ENCODE data around the gene USE1. TPM values are rescaled to one million over a fixed set of nuclear protein-coding genes. Genes with fewer than 3 reads are reported as not detected.

Gene USE1
- total and polyA plus RNA-seq, 4 donors = 22.0 to 60.1 (median 34.8) TPM

DNA sequence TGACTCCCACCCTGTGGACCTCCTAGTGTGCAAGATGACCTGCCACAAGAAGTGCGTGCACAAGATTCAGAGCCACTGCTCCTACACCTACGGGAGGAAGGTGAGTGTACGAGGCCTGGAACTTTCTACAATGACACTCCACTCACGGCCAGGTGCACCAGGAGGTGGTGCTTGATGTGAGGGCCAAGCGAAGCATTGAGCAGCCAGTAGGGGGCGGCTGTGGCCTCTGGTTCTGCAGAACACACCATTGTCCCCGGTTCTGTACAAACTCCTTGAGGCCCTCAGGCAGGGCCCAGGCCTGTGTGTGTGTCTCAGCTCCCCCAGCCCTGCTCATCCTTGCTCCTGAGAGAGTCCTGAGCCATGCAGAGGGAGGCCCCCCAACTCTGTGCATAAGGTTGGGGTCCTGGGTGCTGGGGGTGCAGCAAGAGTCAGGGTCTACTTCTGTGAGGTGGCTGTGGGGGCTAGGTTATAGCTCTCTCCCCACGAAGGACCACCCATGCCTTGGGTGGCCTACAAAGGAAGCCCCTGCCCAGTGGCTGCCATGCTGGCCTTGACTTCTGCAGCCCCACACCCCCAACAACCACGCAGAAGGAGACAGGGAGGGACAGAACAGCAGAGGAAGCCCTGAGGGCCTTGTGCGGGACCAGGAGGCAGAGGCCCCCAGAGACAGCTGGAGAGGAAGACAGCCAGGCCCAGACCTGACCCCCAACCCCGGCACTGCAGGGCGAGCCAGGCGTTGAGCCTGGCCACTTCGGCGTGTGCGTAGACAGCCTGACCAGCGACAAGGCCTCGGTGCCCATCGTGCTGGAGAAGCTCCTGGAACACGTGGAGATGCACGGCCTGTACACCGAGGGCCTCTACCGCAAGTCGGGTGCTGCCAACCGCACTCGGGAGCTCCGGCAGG, 9.7 kb upstream of the USE1 start:
- H3K27me3 ChIP-seq (ENCODE audit: control insufficient read depth in 3 of 3, insufficient read depth in 3 of 3, low read length in 2 of 3) = no peaks in the 10 kb centered on the region
- H3K27ac ChIP-seq (ENCODE audit: low read depth in 1 of 2, low read length in 1 of 2) = no peak overlapping the region
- no peak overlapping the region for H3K4me3 ChIP-seq
- TF ChIP-seq, protein P1, sequence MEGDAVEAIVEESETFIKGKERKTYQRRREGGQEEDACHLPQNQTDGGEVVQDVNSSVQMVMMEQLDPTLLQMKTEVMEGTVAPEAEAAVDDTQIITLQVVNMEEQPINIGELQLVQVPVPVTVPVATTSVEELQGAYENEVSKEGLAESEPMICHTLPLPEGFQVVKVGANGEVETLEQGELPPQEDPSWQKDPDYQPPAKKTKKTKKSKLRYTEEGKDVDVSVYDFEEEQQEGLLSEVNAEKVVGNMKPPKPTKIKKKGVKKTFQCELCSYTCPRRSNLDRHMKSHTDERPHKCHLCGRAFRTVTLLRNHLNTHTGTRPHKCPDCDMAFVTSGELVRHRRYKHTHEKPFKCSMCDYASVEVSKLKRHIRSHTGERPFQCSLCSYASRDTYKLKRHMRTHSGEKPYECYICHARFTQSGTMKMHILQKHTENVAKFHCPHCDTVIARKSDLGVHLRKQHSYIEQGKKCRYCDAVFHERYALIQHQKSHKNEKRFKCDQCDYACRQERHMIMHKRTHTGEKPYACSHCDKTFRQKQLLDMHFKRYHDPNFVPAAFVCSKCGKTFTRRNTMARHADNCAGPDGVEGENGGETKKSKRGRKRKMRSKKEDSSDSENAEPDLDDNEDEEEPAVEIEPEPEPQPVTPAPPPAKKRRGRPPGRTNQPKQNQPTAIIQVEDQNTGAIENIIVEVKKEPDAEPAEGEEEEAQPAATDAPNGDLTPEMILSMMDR (IDR thresholded peaks at IDR 0.05; ENCODE audit: control extremely low read depth, extremely low read depth) = peak; percentile 63
- H3K4me1 ChIP-seq (ENCODE audit: control insufficient read depth in 5 of 5, insufficient read depth in 5 of 5, low read length in 5 of 5) = no peaks in the 10 kb centered on the region
- DNase-seq (peak in 2 of 3 donors; percentile 35 to 54), ATAC-seq (ENCODE audit: insufficient read depth, low FRiP score) (peak; percentile 29)
- no peak overlapping the region for H3K9ac ChIP-seq (ENCODE audit: insufficient read depth in 1 of 2, low read length in 2 of 2)
- peaks cover 10 to 77% (median 35%) of the 10 kb centered on the region in 4 donors for H3K36me3 ChIP-seq (ENCODE audit: control insufficient read depth in 4 of 4, insufficient read depth in 4 of 4, low read length in 4 of 4)
- H3K9me3 ChIP-seq (ENCODE audit: control insufficient read depth in 4 of 4, insufficient read depth in 3 of 4, low read length in 3 of 4) = no peaks in the 10 kb centered on the region
- 85 to 86% methylated on average over 27 of the region's 27 CpGs for WGBS, 2 donors

- WGBS, 2 donors = 96 to 97% methylated on average over 25 of the region's 25 CpGs
- Histone ChIP-seq H3K27me3 (ENCODE audit: control insufficient read depth in 3 of 3, insufficient read depth in 3 of 3, low read length in 2 of 3) (no peaks in the 10 kb centered on the region), H3K4me1 (ENCODE audit: control insufficient read depth in 5 of 5, insufficient read depth in 5 of 5, low read length in 5 of 5) (no peaks in the 10 kb centered on the region), H3K36me3 (ENCODE audit: control insufficient read depth in 4 of 4, insufficient read depth in 4 of 4, low read length in 4 of 4) (peaks cover 13 to 73% (median 30%) of the 10 kb centered on the region in 4 donors), H3K9me3 (ENCODE audit: control insufficient read depth in 4 of 4, insufficient read depth in 3 of 4, low read length in 3 of 4) (no peaks in the 10 kb centered on the region), H3K9ac (ENCODE audit: insufficient read depth in 1 of 2, low read length in 2 of 2) (no peak overlapping the region), H3K4me3 (no peak overlapping the region), H3K27ac (ENCODE audit: low read depth in 1 of 2, low read length in 1 of 2) (no peak overlapping the region)
- no peak for DNase-seq
- no peak for ATAC-seq (ENCODE audit: insufficient read depth, low FRiP score)
- TF ChIP-seq, protein P1 (IDR thresholded peaks at IDR 0.05; ENCODE audit: control extremely low read depth, extremely low read depth) = no peak
Observed at GRCh38 chr19:17206736-17207581, 8.2 kb upstream of the USE1 start.

- no peak overlapping the region for H3K4me3 ChIP-seq
- peaks cover 9 to 68% (median 22%) of the 10 kb centered on the region in 4 donors for H3K36me3 ChIP-seq (ENCODE audit: control insufficient read depth in 4 of 4, insufficient read depth in 4 of 4, low read length in 4 of 4)
- H3K4me1 ChIP-seq (ENCODE audit: control insufficient read depth in 5 of 5, insufficient read depth in 5 of 5, low read length in 5 of 5) = no peaks in the 10 kb centered on the region
- H3K9ac ChIP-seq (ENCODE audit: insufficient read depth in 1 of 2, low read length in 2 of 2) = no peak overlapping the region
- H3K9me3 ChIP-seq (ENCODE audit: control insufficient read depth in 4 of 4, insufficient read depth in 3 of 4, low read length in 3 of 4) = no peaks in the 10 kb centered on the region
- WGBS, 2 donors = 80% methylated on average over 28 of the region's 28 CpGs
- DNase-seq (no peak), ATAC-seq (ENCODE audit: insufficient read depth, low FRiP score) (no peak)
- TF ChIP-seq, protein P1 (IDR thresholded peaks at IDR 0.05; ENCODE audit: control extremely low read depth, extremely low read depth) = no peak
- no peak overlapping the region for H3K27ac ChIP-seq (ENCODE audit: low read depth in 1 of 2, low read length in 1 of 2)
- no peaks in the 10 kb centered on the region for H3K27me3 ChIP-seq (ENCODE audit: control insufficient read depth in 3 of 3, insufficient read depth in 3 of 3, low read length in 2 of 3)
Observed at GRCh38 chr19:17209126-17210036, 5.8 kb upstream of the USE1 start.
